Measurements from ENCODE around the gene PBX4.

GRCh38 chr19:19624032-19624570 lies 5.6 kb upstream of the PBX4 start:
- TF ChIP-seq POLR2A (IDR thresholded peaks at IDR 0.05; ENCODE audit: extremely low read depth, insufficient read length) = no peak
- no peak for TF ChIP-seq CTCF (IDR thresholded peaks at IDR 0.05; ENCODE audit: low read depth, low read length)
- no peak for TF ChIP-seq MYC (IDR thresholded peaks at IDR 0.05; ENCODE audit: low read depth, low read length)
- TF ChIP-seq, protein P1, sequence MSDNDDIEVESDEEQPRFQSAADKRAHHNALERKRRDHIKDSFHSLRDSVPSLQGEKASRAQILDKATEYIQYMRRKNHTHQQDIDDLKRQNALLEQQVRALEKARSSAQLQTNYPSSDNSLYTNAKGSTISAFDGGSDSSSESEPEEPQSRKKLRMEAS (IDR thresholded peaks at IDR 0.05; ENCODE audit: low read depth, low read length) = no peak

Measured in NB4 (cell line).